Right lobe of liver (tissue), 4 donors: ENCODE data around the gene DNAL4.

Experiments
- CTCF ChIP-seq, 4 donors: fragments of 200-600 bp in 3 of 4; fragments of 450-650 bp in 1 of 4; IDR thresholded peaks; one replicate each; pipeline versions ENCODE4 v1.5.1 to v1.8.0; 2016 to 2022; ENCODE audit warnings: antibody characterized with exemption in 4 of 4, mild to moderate bottlenecking in 2 of 4
- POLR2A ChIP-seq: fragments of 450-650 bp; IDR thresholded peaks from one replicate; pipeline ENCODE4 v1.6.1; 2017; ENCODE audit warnings: antibody characterized with exemption, mild to moderate bottlenecking
- donor health status: DM: no; HTN: no; CAD: no.
- donor health status: DM: no; HTN: no; CAD: no.
- donor health status: DM: no; HTN: yes; CAD: no.

GRCh38 chr22:38786631-38787030 is 7.3 kb downstream of the DNAL4 start:
- no peak for TF ChIP-seq CTCF (IDR thresholded peaks at IDR 0.05)
- no peak for TF ChIP-seq POLR2A
